HepG2 (cell line): ENCODE measurements around the gene PNPLA2. TPM values are rescaled to one million over a fixed set of nuclear protein-coding genes. Genes with fewer than 3 reads are reported as not detected.

Source experiments
- AKAP8 ChIP-seq: sonication (generic); formaldehyde crosslinking; IDR thresholded peaks from 2 replicates; pipeline ENCODE4 v1.5.1; 2020; ENCODE audit warnings: mild to moderate bottlenecking, missing genetic modification reagents
- ARNTL ChIP-seq: sonication (generic); formaldehyde crosslinking; IDR thresholded peaks from 2 replicates; pipeline ENCODE4 v1.4.0; 2020; ENCODE audit warnings: mild to moderate bottlenecking, missing genetic modification reagents
- ATF1 ChIP-seq: IDR thresholded peaks from 2 replicates; pipeline ENCODE4 v1.6.1; 2016; ENCODE audit warnings: mild to moderate bottlenecking, control low read depth
- CENPBD1 ChIP-seq: sonication (generic); formaldehyde crosslinking; IDR thresholded peaks from 2 replicates; pipeline ENCODE4 v1.8.0; 2022; ENCODE audit warnings: missing genetic modification reagents, low read depth, mild to moderate bottlenecking, borderline replicate concordance
- ESRRA ChIP-seq: sonication (generic); formaldehyde crosslinking; IDR thresholded peaks from 2 replicates; pipeline ENCODE4 v1.5.1; 2020; ENCODE audit warnings: mild to moderate bottlenecking, low read depth, missing genetic modification reagents
- FIP1L1 ChIP-seq: fragments of 200-400 bp; formaldehyde crosslinking; IDR thresholded peaks from 2 replicates; pipeline ENCODE4 v1.6.1; 2018; ENCODE audit warnings: low read depth, mild to moderate bottlenecking, low read length, moderate library complexity, borderline replicate concordance; ENCODE audit not compliant: insufficient read depth
- ISX ChIP-seq: sonication (generic); formaldehyde crosslinking; conservative IDR thresholded peaks from 2 replicates; pipeline ENCODE4 v1.5.0; 2020; ENCODE audit warnings: missing genetic modification reagents
- JUN ChIP-seq: sonication (generic); formaldehyde crosslinking; IDR thresholded peaks from 2 replicates; pipeline ENCODE4 v1.4.0; 2020; ENCODE audit warnings: mild to moderate bottlenecking, missing genetic modification reagents
- KAT8 ChIP-seq: IDR thresholded peaks from 2 replicates; pipeline ENCODE4 v1.6.1; 2016; ENCODE audit warnings: missing genetic modification reagents, missing compliant biosample characterization
- LBX2 ChIP-seq: sonication (generic); formaldehyde crosslinking; IDR thresholded peaks from 2 replicates; pipeline ENCODE4 v1.5.0; 2020; ENCODE audit warnings: missing genetic modification reagents, mild to moderate bottlenecking, borderline replicate concordance
- PAX8 ChIP-seq: sonication (generic); formaldehyde crosslinking; IDR thresholded peaks from 2 replicates; pipeline ENCODE4 v1.8.0; 2022; ENCODE audit warnings: mild to moderate bottlenecking, missing genetic modification reagents, borderline replicate concordance
- PHF20 ChIP-seq: sonication (generic); formaldehyde crosslinking; IDR thresholded peaks from 2 replicates; pipeline ENCODE4 v1.5.0; 2020; ENCODE audit warnings: mild to moderate bottlenecking, missing genetic modification reagents
- SP140L ChIP-seq: sonication (generic); formaldehyde crosslinking; IDR thresholded peaks from 2 replicates; pipeline ENCODE4 v1.4.0; 2020; ENCODE audit warnings: missing genetic modification reagents, borderline replicate concordance
- SRSF4 ChIP-seq: fragments of 200-400 bp; formaldehyde crosslinking; IDR thresholded peaks from one replicate; pipeline ENCODE4 v1.6.1; 2018; ENCODE audit warnings: mild to moderate bottlenecking, low read depth, low read length, moderate library complexity; ENCODE audit not compliant: poor library complexity, severe bottlenecking
- SRY ChIP-seq: sonication (generic); formaldehyde crosslinking; IDR thresholded peaks from 2 replicates; pipeline ENCODE4 v1.8.0; 2022; ENCODE audit warnings: mild to moderate bottlenecking, missing genetic modification reagents
- THAP9 ChIP-seq: sonication (generic); formaldehyde crosslinking; IDR thresholded peaks from 2 replicates; pipeline ENCODE4; 2020; ENCODE audit warnings: missing genetic modification reagents, mild to moderate bottlenecking, borderline replicate concordance
- ZBTB38 ChIP-seq: sonication (generic); formaldehyde crosslinking; IDR thresholded peaks from 2 replicates; pipeline ENCODE4 v1.5.1; 2020; ENCODE audit warnings: mild to moderate bottlenecking, missing genetic modification reagents
- ZKSCAN5 ChIP-seq: sonication (generic); formaldehyde crosslinking; IDR thresholded peaks from 2 replicates; pipeline ENCODE4 v1.5.1; 2020; ENCODE audit warnings: mild to moderate bottlenecking, missing genetic modification reagents
- ZNF136 ChIP-seq: sonication (generic); formaldehyde crosslinking; IDR thresholded peaks from 2 replicates; pipeline ENCODE4 v1.8.1; 2022; ENCODE audit warnings: low read depth, mild to moderate bottlenecking, moderate library complexity, missing genetic modification reagents
- ZNF207 ChIP-seq: fragments of 450-650 bp; IDR thresholded peaks from 2 replicates; pipeline ENCODE4 v1.6.1; 2016; ENCODE audit warnings: antibody characterized with exemption, borderline replicate concordance
- ZNF354B ChIP-seq: sonication (generic); formaldehyde crosslinking; IDR thresholded peaks from 2 replicates; pipeline ENCODE4 v1.8.0; 2022; ENCODE audit warnings: mild to moderate bottlenecking, missing genetic modification reagents
- ZNF484 ChIP-seq: sonication (generic); formaldehyde crosslinking; IDR thresholded peaks from 2 replicates; pipeline ENCODE4 v1.5.1; 2020; ENCODE audit warnings: mild to moderate bottlenecking, low read depth, missing genetic modification reagents, borderline replicate concordance
- ZNF552 ChIP-seq: sonication (generic); formaldehyde crosslinking; IDR thresholded peaks from 2 replicates; pipeline ENCODE4 v1.9.0; 2022; ENCODE audit warnings: missing genetic modification reagents, mild to moderate bottlenecking, borderline replicate concordance
- ZNF75D ChIP-seq: sonication (generic); formaldehyde crosslinking; IDR thresholded peaks from 2 replicates; pipeline ENCODE4 v1.8.1; 2023; ENCODE audit warnings: missing genetic modification reagents, mild to moderate bottlenecking, borderline replicate concordance
- ZNF879 ChIP-seq: sonication (generic); formaldehyde crosslinking; IDR thresholded peaks from 2 replicates; pipeline ENCODE4 v1.8.1; 2023; ENCODE audit warnings: missing genetic modification reagents
- polyA plus RNA-seq, 8 experiments: library from polyadenylated mRNA; depleted of rRNA in 3 of 8; stranded (reverse) in 7 of 8; unstranded in 1 of 8; fragments of >200 nt; fragmentation: Illumina TruSeq in 4 of 8; extraction: Trizol in 4 of 8; gene quantifications; 2 replicates each; pipeline versions ENCODE4 v1.2.1 to v1.2.3, GENCODE V29; 2011 to 2016; ENCODE audit warnings: low read depth in 4 of 8, missing spikeins in 1 of 8, mixed read lengths in 1 of 8; ENCODE audit not compliant: insufficient read depth in 1 of 8
- total RNA-seq, 5 experiments: library from RNA; depleted of rRNA; stranded (reverse); fragments of >200 nt; fragmentation: Illumina TruSeq; extraction: Trizol; gene quantifications; 2 replicates each; pipeline ENCODE4 v1.2.3, GENCODE V29; 2016; ENCODE audit warnings: low read depth in 1 of 5
- TF ChIP-seq, protein P1 (sequence below): sonication (generic); formaldehyde crosslinking; IDR thresholded peaks from 2 replicates; pipeline ENCODE4 v1.4.0; 2020; ENCODE audit warnings: missing genetic modification reagents

The PNPLA2 gene
- total and polyA plus RNA-seq, 2 of the 13 experiments (the other 11 are each of a cell fraction or from before 2014, with no cell fraction given) = 10.5 to 43.2 TPM

DNA sequence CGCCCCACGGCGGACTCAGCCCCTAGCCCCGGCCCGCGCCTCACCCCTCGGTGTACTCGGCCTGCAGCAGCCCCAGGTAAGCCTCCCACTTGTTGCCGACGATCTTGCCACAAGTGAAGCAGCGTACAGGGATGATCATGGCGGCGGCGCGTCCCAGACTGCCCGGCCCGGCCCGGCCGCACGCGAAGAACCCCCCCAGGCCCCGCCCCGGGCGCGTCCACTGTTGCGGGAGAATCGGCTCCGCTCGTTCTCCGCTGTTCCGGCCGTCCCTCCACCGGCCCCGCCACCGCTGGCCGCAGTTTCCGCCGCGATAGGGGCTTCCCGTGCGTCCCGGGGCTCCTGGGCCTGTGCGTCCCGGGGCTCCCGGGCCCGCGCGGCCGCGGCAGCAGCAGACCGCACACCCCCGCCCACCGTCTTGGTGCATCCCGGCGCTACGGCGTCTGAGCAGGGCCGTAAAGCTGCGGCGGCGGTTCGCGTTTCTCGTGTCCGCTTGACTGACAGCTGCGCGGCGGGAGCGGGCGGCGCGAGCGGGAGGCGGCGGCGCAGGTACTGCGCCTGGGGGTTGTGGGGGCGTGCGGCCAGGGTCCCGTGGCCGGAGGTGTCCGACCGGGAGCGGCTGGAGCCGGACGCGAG, 23.8 kb downstream of the PNPLA2 start, which contains the start of the genes POLR2L and TSPAN4 (continued):
- TF ChIP-seq LBX2 (CRISPR knock-in tag) (peak; percentile 67; the same call in 1 of the 2 replicates), ISX (no peak), ZNF75D (CRISPR knock-in tag) (no peak), SRY (CRISPR knock-in tag) (peak; percentile 62; the same call in 1 of the 2 replicates), ATF1 (CRISPR knock-in tag) (no peak), PHF20 (0 out of 2 replicates have a peak, but pooled peaks have one; percentile 17), KAT8 (CRISPR knock-in tag) (no peak), ZNF136 (CRISPR knock-in tag) (no peak), PAX8 (CRISPR knock-in tag) (no peak; the same call in 1 of the 2 replicates), ZKSCAN5 (CRISPR knock-in tag) (no peak), FIP1L1 (no peak), ARNTL (CRISPR knock-in tag) (peak; percentile 60), THAP9 (CRISPR knock-in tag) (no peak), SRSF4 (peak; percentile 39), ZBTB38 (CRISPR knock-in tag) (peak; percentile 19; the same call in 1 of the 2 replicates), ZNF879 (CRISPR knock-in tag) (no peak), ZNF552 (CRISPR knock-in tag) (no peak), ESRRA (CRISPR knock-in tag) (peak; percentile 53; the same call in 1 of the 2 replicates), CENPBD1 (CRISPR knock-in tag) (no peak), ZNF207 (no peak), ZNF354B (CRISPR knock-in tag) (peak; percentile 92; the same call in 1 of the 2 replicates), AKAP8 (CRISPR knock-in tag) (no peak), JUN (CRISPR knock-in tag) (0 out of 2 replicates have a peak, but pooled peaks have one; percentile 26), SP140L (no peak), ZNF484 (no peak)
- TF ChIP-seq, protein P1, sequence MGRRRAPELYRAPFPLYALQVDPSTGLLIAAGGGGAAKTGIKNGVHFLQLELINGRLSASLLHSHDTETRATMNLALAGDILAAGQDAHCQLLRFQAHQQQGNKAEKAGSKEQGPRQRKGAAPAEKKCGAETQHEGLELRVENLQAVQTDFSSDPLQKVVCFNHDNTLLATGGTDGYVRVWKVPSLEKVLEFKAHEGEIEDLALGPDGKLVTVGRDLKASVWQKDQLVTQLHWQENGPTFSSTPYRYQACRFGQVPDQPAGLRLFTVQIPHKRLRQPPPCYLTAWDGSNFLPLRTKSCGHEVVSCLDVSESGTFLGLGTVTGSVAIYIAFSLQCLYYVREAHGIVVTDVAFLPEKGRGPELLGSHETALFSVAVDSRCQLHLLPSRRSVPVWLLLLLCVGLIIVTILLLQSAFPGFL = no peak
